ENCODE results near the gene BNIPL. TPM values are rescaled to one million over a fixed set of nuclear protein-coding genes. Genes with fewer than 3 reads are reported as not detected.

Gene BNIPL
- total RNA-seq, 1 donor from 2014 or later: not detected

GRCh38 chr1:151054971-151055547, 18.7 kb downstream of the BNIPL start:
- no peak for TF ChIP-seq CTCF (conservative IDR thresholded peaks at IDR 0.05; ENCODE audit: low read depth, low read length)
- H3K4me3 ChIP-seq (ENCODE audit: low read depth, low read length): no peak overlapping the region

GRCh38 chr1:151055581-151055980, 19.2 kb downstream of the BNIPL start:
- H3K4me3 ChIP-seq (ENCODE audit: low read depth, low read length): no peak overlapping the region
- DNase-seq (ENCODE audit: low read depth): no peak
- no peak for TF ChIP-seq CTCF (conservative IDR thresholded peaks at IDR 0.05; ENCODE audit: low read depth, low read length)

More at GRCh38 chr1:151054971-151055547, 18.7 kb downstream of the BNIPL start:
- no peak for DNase-seq (ENCODE audit: low read depth)

- TF ChIP-seq CTCF (conservative IDR thresholded peaks at IDR 0.05; ENCODE audit: low read depth, low read length): no peak
- H3K4me3 ChIP-seq (ENCODE audit: low read depth, low read length): no peak overlapping the region
- no peak for DNase-seq (ENCODE audit: low read depth)
Measured at GRCh38 chr1:151056149-151056548, 19.8 kb downstream of the BNIPL start.

- no peak for DNase-seq (ENCODE audit: low read depth)
- no peak for TF ChIP-seq CTCF (conservative IDR thresholded peaks at IDR 0.05; ENCODE audit: low read depth, low read length)
- peak overlapping the region; percentile 76 for H3K4me3 ChIP-seq (ENCODE audit: low read depth, low read length)
Measured at GRCh38 chr1:151058692-151059091, 22.3 kb downstream of the BNIPL start.

- DNase-seq (ENCODE audit: low read depth): no peak
- peak; percentile 58 for TF ChIP-seq CTCF (conservative IDR thresholded peaks at IDR 0.05; ENCODE audit: low read depth, low read length)
- peak within 1 kb of the TSS; percentile 76 for H3K4me3 ChIP-seq (ENCODE audit: low read depth, low read length)
Measured at GRCh38 chr1:151059109-151060006, 23.0 kb downstream of the BNIPL start, which contains the start of gene CDC42SE1. Gene CDC42SE1, minus strand, starts transcription at chr1:151059622. Its CDS starts 3,892 bp downstream, at chr1:151055730.

GRCh38 chr1:151060007-151060656, 23.7 kb downstream of the BNIPL start, which contains the start of gene MLLT11:
Gene MLLT11, plus strand, starts transcription at chr1:151060397. Its CDS starts 6,828 bp downstream, at chr1:151067225.
- DNase-seq (ENCODE audit: low read depth): no peak
- H3K4me3 ChIP-seq (ENCODE audit: low read depth, low read length): peak within 1 kb of the TSS; percentile 76
- TF ChIP-seq CTCF (conservative IDR thresholded peaks at IDR 0.05; ENCODE audit: low read depth, low read length): peak; percentile 7
